HUES6 (cell line): ENCODE results near the gene RGS7.

ENCODE experiments used
- H3K27ac ChIP-seq: 2 replicates; pipeline ENCODE4 v1.7.0; 2013; ENCODE audit warnings: low read depth, mild to moderate bottlenecking, low read length, inconsistent platforms
- H3K27me3 ChIP-seq: 2 replicates; pipeline ENCODE4 v1.6.1; 2013; ENCODE audit warnings: low read length; ENCODE audit not compliant: control insufficient read depth, insufficient read depth
- H3K36me3 ChIP-seq: 2 replicates; pipeline ENCODE4 v1.6.1; 2013; ENCODE audit warnings: low read length; ENCODE audit not compliant: control insufficient read depth, insufficient read depth
- H3K4me1 ChIP-seq: 2 replicates; pipeline ENCODE4 v1.6.1; 2013; ENCODE audit warnings: low read length; ENCODE audit not compliant: control insufficient read depth, insufficient read depth
- H3K4me3 ChIP-seq: 2 replicates; pipeline ENCODE4 v1.5.1; 2013; ENCODE audit warnings: low read depth, low read length
- H3K9ac ChIP-seq: one replicate; pipeline ENCODE4 v1.6.1; 2013; ENCODE audit warnings: mild to moderate bottlenecking, low read length
- H3K9me3 ChIP-seq: 2 replicates; pipeline ENCODE4 v1.6.1; 2013; ENCODE audit warnings: low read depth, low read length; ENCODE audit not compliant: control insufficient read depth, insufficient read depth

The RGS7 gene

GRCh38 chr1:240844486-240844885, 512.5 kb downstream of the RGS7 start:
- Histone ChIP-seq H3K4me3 (no peak overlapping the region), H3K36me3 (no peaks in the 10 kb centered on the region), H3K27ac (no peak overlapping the region), H3K9ac (no peak overlapping the region), H3K4me1 (no peaks in the 10 kb centered on the region), H3K9me3 (no peaks in the 10 kb centered on the region), H3K27me3 (no peaks in the 10 kb centered on the region)

DNA sequence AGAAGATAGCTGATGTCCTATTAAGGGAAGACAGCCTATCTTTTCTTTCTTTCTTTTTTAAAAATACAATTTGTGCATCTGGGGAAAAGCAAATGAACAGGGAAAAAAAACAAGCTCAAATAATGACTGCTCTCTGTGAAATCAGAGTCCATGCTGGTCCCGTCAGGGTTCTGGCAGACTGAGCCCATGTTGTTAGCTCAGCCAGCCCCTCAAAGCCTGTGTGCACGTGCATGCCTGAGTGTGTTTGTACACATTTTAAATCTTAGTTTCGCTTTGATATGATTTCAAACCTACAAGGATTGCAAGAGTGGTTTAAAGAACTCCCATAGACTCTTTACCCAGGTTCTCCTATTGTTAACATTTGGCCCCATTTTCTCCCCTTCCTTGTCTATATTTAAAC, 513.2 kb downstream of the RGS7 start:
- Histone ChIP-seq H3K36me3 (no peaks in the 10 kb centered on the region), H3K27ac (no peak overlapping the region), H3K27me3 (no peaks in the 10 kb centered on the region), H3K4me1 (no peaks in the 10 kb centered on the region), H3K9me3 (no peaks in the 10 kb centered on the region), H3K9ac (no peak overlapping the region), H3K4me3 (no peak overlapping the region)

DNA sequence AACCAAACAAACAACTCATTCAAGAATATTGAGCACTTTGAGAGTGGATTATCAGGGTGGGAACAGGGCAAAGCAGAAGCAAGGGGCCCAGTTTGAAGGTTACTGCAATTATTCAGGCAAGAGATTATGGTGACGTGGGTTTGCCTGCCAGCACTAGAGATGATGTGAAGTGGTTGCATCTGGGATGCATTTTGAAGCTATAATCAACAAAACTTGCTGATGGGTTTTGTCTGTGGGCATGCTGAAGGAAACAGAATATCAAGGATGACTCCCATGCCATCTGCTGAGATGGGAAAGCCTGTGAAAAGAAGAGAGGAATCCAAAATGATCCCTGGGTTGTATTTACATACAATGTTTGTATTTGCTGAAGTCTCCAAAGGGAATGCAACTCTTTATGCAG, 520.7 kb downstream of the RGS7 start:
- no peaks in the 10 kb centered on the region for H3K36me3 ChIP-seq
- H3K27me3 ChIP-seq: no peaks in the 10 kb centered on the region
- H3K4me1 ChIP-seq: no peaks in the 10 kb centered on the region
- H3K27ac ChIP-seq: no peak overlapping the region
- no peak overlapping the region for H3K9ac ChIP-seq
- H3K4me3 ChIP-seq: no peak overlapping the region
- H3K9me3 ChIP-seq: no peaks in the 10 kb centered on the region

- Histone ChIP-seq H3K9ac (no peak overlapping the region), H3K27me3 (no peaks in the 10 kb centered on the region), H3K36me3 (no peaks in the 10 kb centered on the region), H3K4me1 (no peaks in the 10 kb centered on the region), H3K4me3 (no peak overlapping the region), H3K9me3 (no peaks in the 10 kb centered on the region), H3K27ac (no peak overlapping the region)
Observed at GRCh38 chr1:240835291-240835690, 521.7 kb downstream of the RGS7 start.

- H3K4me1 ChIP-seq: no peaks in the 10 kb centered on the region
- H3K4me3 ChIP-seq: no peak overlapping the region
- H3K36me3 ChIP-seq: no peaks in the 10 kb centered on the region
- no peak overlapping the region for H3K27ac ChIP-seq
- H3K9ac ChIP-seq: no peak overlapping the region
- no peaks in the 10 kb centered on the region for H3K27me3 ChIP-seq
- no peaks in the 10 kb centered on the region for H3K9me3 ChIP-seq
Observed at GRCh38 chr1:240833075-240833474, 523.9 kb downstream of the RGS7 start.

DNA sequence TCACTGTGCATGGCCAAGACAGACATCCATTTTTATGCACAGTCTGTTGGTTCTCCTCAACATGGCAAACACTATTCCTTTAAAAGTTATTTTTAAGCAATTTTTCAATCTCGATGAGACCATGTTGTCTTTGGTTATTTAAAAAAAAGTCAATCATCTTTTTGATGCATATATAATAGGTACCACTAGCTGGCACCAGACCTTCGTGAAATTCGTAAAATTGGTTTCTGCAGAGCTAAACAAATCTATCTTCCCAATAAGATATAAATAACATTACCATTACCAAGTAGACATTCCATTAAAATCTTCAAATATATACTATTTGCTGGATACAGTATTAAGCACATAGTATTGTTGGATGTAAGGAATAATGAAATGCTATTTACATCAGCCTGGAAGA, 525.1 kb downstream of the RGS7 start:
- H3K4me1 ChIP-seq: no peaks in the 10 kb centered on the region
- no peak overlapping the region for H3K9ac ChIP-seq
- H3K36me3 ChIP-seq: no peaks in the 10 kb centered on the region
- no peaks in the 10 kb centered on the region for H3K27me3 ChIP-seq
- H3K27ac ChIP-seq: no peak overlapping the region
- no peak overlapping the region for H3K4me3 ChIP-seq
- no peaks in the 10 kb centered on the region for H3K9me3 ChIP-seq

GRCh38 chr1:240831191-240831631, 525.8 kb downstream of the RGS7 start:
- Histone ChIP-seq H3K27me3 (no peaks in the 10 kb centered on the region), H3K9ac (no peak overlapping the region), H3K27ac (no peak overlapping the region), H3K4me1 (no peaks in the 10 kb centered on the region), H3K4me3 (no peak overlapping the region), H3K9me3 (no peaks in the 10 kb centered on the region), H3K36me3 (no peaks in the 10 kb centered on the region)

DNA sequence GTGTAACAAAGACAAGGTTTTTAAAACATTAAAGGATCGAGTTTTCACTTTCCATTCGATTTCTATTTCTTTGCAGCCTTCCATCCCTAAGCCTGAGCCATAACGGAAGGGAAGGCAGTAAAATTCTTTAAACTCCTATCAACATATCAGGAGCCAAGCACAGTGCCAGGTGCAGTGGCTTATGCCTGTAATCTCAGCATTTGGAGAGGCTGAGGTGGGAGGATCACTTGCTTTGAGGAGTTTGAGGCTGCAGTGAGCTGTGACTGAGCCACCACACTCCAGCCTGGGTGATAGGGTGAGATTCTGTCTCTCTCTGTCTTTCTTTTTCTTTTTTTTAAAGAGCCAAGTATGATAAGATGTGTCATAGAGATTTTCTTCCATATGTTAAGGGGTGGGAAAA, 527.5 kb downstream of the RGS7 start:
- Histone ChIP-seq H3K4me1 (no peaks in the 10 kb centered on the region), H3K9ac (no peak overlapping the region), H3K27ac (no peak overlapping the region), H3K27me3 (no peaks in the 10 kb centered on the region), H3K36me3 (no peaks in the 10 kb centered on the region), H3K9me3 (no peaks in the 10 kb centered on the region), H3K4me3 (no peak overlapping the region)

DNA sequence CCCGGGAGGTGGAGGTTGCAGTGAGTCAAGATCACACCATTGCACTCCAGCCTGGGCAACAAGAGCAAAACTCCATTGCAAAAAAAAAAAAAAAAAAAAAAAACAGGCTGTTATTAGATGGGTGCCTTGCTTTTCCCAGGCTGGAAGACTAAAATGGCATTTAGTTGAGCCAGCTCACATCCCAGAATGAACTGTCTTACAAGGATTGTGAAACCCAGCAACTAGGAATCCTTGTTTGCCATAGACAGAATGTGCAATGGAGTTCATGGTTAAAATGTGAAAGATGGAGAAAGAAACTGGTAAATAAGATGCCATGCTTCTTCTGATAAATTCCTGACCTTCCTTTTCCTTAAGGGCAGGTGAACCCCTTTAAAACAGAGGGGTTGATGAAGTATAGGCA, 529.2 kb downstream of the RGS7 start:
- Histone ChIP-seq H3K9ac (no peak overlapping the region), H3K27ac (no peak overlapping the region), H3K4me1 (no peaks in the 10 kb centered on the region), H3K9me3 (no peaks in the 10 kb centered on the region), H3K27me3 (no peaks in the 10 kb centered on the region), H3K36me3 (no peaks in the 10 kb centered on the region), H3K4me3 (no peak overlapping the region)

DNA sequence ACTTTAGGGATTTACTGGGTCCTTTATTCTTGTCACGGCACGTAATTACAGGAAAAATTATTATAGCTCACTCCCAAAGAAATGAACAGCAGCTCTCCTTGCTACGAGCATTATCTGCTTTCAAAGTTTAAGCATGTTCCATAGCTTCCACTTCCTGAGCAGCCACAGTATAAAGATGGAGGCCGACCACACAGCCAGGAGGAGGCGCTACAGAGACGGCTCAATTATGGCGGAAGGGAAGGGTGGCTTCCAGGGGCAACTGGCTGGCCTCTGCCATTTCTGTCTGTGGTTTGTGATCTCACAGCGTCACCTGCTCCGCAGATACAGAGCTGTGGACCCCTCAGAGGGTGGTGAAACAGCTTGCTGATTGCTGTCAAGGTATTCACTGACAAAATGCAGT, 532.8 kb downstream of the RGS7 start:
- Histone ChIP-seq H3K9ac (no peak overlapping the region), H3K4me1 (no peaks in the 10 kb centered on the region), H3K27me3 (no peaks in the 10 kb centered on the region), H3K27ac (no peak overlapping the region), H3K9me3 (no peaks in the 10 kb centered on the region), H3K36me3 (no peaks in the 10 kb centered on the region), H3K4me3 (no peak overlapping the region)

- no peak overlapping the region for H3K9ac ChIP-seq
- no peak overlapping the region for H3K27ac ChIP-seq
- no peaks in the 10 kb centered on the region for H3K36me3 ChIP-seq
- H3K9me3 ChIP-seq: no peaks in the 10 kb centered on the region
- H3K4me1 ChIP-seq: no peaks in the 10 kb centered on the region
- H3K4me3 ChIP-seq: no peak overlapping the region
- no peaks in the 10 kb centered on the region for H3K27me3 ChIP-seq
Observed at GRCh38 chr1:240823357-240823756, 533.6 kb downstream of the RGS7 start.

- H3K4me3 ChIP-seq: no peak overlapping the region
- H3K9me3 ChIP-seq: no peaks in the 10 kb centered on the region
- no peaks in the 10 kb centered on the region for H3K27me3 ChIP-seq
- H3K9ac ChIP-seq: no peak overlapping the region
- no peaks in the 10 kb centered on the region for H3K36me3 ChIP-seq
- no peaks in the 10 kb centered on the region for H3K4me1 ChIP-seq
- no peak overlapping the region for H3K27ac ChIP-seq
Observed at GRCh38 chr1:240821925-240822324, 535.1 kb downstream of the RGS7 start.
